GM12891 (cell line): ENCODE measurements around the gene PDGFD.

Source experiments
- PAX5 ChIP-seq: IDR thresholded peaks from 2 replicates; pipeline ENCODE4 v1.6.1; 2011; ENCODE audit warnings: low read length, moderate library complexity, mild to moderate bottlenecking; ENCODE audit not compliant: insufficient read depth, severe bottlenecking
- POLR2A ChIP-seq: IDR thresholded peaks from 2 replicates; pipeline ENCODE4 v1.6.1; 2011; ENCODE audit warnings: low read depth, low read length, control low read depth
- POLR2AphosphoS5 ChIP-seq: IDR thresholded peaks from 2 replicates; pipeline ENCODE4 v1.6.1; 2011; ENCODE audit warnings: low read depth, low read length, control low read depth
- POU2F2 ChIP-seq: IDR thresholded peaks from 2 replicates; pipeline ENCODE4 v1.6.1; 2011; ENCODE audit warnings: low read depth, mild to moderate bottlenecking, control low read depth, low read length, moderate library complexity
- SPI1 ChIP-seq: IDR thresholded peaks from 2 replicates; pipeline ENCODE4 v1.6.1; 2011; ENCODE audit warnings: low read depth, low read length, control low read depth
- TAF1 ChIP-seq: IDR thresholded peaks from 2 replicates; pipeline ENCODE4 v1.6.1; 2011; ENCODE audit warnings: low read depth, low read length, control low read depth

- TF ChIP-seq POLR2AphosphoS5 = no peak
- no peak for TF ChIP-seq TAF1
- TF ChIP-seq POLR2A = no peak
- no peak for TF ChIP-seq SPI1
- TF ChIP-seq POU2F2 = no peak
- TF ChIP-seq PAX5 = no peak
Measured at GRCh38 chr11:104011044-104011443, 152.9 kb downstream of the PDGFD start.
